ENCODE results near the gene SNX13.

DNA sequence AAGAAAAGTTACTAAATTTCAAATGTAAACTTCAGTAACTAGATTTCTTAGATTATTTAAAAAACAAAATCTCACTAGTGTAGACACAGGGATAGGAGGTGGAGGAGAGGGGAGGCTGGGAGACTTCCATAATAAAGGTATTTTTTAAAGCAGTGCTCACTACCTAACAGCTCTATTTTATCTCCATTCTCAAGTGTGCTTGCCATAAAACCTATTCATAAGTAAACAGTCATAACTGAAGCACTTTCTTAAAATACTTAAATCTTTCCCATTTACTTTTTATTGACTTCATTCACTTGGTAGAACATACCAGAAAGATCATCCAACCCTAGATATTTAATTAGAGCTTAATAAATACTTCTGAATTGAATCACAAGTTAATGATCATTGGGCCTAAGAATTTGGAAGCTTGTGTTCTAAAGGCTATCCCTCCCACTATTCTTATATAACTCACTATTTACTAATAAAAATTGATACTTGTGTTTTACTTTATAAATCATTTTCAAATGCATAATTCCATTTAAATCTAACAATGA lies 107.4 kb downstream of the SNX13 start:
- TF ChIP-seq POLR2AphosphoS5 (IDR thresholded peaks at IDR 0.05; ENCODE audit: low read depth, low read length) (no peak), TAF1 (IDR thresholded peaks at IDR 0.05; ENCODE audit: borderline replicate concordance, low read depth, low read length) (no peak), RAD21 (IDR thresholded peaks at IDR 0.05; ENCODE audit: low read length) (no peak), RXRA (IDR thresholded peaks at IDR 0.05; ENCODE audit: borderline replicate concordance, low read depth) (no peak), FOSL2 (IDR thresholded peaks at IDR 0.05; ENCODE audit: borderline replicate concordance, low read depth) (no peak), EP300 (IDR thresholded peaks at IDR 0.05; ENCODE audit: borderline replicate concordance in 1 of 2, low read depth in 1 of 2, low read length in 1 of 2) (no peak), NFIC (IDR thresholded peaks at IDR 0.05; ENCODE audit: borderline replicate concordance) (no peak)
- TF ChIP-seq, protein P1, sequence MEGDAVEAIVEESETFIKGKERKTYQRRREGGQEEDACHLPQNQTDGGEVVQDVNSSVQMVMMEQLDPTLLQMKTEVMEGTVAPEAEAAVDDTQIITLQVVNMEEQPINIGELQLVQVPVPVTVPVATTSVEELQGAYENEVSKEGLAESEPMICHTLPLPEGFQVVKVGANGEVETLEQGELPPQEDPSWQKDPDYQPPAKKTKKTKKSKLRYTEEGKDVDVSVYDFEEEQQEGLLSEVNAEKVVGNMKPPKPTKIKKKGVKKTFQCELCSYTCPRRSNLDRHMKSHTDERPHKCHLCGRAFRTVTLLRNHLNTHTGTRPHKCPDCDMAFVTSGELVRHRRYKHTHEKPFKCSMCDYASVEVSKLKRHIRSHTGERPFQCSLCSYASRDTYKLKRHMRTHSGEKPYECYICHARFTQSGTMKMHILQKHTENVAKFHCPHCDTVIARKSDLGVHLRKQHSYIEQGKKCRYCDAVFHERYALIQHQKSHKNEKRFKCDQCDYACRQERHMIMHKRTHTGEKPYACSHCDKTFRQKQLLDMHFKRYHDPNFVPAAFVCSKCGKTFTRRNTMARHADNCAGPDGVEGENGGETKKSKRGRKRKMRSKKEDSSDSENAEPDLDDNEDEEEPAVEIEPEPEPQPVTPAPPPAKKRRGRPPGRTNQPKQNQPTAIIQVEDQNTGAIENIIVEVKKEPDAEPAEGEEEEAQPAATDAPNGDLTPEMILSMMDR (IDR thresholded peaks at IDR 0.05) = no peak
- TF ChIP-seq, protein P2, sequence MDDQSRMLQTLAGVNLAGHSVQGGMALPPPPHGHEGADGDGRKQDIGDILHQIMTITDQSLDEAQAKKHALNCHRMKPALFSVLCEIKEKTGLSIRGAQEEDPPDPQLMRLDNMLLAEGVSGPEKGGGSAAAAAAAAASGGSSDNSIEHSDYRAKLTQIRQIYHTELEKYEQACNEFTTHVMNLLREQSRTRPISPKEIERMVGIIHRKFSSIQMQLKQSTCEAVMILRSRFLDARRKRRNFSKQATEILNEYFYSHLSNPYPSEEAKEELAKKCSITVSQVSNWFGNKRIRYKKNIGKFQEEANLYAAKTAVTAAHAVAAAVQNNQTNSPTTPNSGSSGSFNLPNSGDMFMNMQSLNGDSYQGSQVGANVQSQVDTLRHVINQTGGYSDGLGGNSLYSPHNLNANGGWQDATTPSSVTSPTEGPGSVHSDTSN (IDR thresholded peaks at IDR 0.05) = no peak
- TF ChIP-seq, protein P3, sequence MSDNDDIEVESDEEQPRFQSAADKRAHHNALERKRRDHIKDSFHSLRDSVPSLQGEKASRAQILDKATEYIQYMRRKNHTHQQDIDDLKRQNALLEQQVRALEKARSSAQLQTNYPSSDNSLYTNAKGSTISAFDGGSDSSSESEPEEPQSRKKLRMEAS (IDR thresholded peaks at IDR 0.05; ENCODE audit: low read depth) = no peak
- TF ChIP-seq, protein P4, sequence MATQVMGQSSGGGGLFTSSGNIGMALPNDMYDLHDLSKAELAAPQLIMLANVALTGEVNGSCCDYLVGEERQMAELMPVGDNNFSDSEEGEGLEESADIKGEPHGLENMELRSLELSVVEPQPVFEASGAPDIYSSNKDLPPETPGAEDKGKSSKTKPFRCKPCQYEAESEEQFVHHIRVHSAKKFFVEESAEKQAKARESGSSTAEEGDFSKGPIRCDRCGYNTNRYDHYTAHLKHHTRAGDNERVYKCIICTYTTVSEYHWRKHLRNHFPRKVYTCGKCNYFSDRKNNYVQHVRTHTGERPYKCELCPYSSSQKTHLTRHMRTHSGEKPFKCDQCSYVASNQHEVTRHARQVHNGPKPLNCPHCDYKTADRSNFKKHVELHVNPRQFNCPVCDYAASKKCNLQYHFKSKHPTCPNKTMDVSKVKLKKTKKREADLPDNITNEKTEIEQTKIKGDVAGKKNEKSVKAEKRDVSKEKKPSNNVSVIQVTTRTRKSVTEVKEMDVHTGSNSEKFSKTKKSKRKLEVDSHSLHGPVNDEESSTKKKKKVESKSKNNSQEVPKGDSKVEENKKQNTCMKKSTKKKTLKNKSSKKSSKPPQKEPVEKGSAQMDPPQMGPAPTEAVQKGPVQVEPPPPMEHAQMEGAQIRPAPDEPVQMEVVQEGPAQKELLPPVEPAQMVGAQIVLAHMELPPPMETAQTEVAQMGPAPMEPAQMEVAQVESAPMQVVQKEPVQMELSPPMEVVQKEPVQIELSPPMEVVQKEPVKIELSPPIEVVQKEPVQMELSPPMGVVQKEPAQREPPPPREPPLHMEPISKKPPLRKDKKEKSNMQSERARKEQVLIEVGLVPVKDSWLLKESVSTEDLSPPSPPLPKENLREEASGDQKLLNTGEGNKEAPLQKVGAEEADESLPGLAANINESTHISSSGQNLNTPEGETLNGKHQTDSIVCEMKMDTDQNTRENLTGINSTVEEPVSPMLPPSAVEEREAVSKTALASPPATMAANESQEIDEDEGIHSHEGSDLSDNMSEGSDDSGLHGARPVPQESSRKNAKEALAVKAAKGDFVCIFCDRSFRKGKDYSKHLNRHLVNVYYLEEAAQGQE (IDR thresholded peaks at IDR 0.05; ENCODE audit: low read depth, low read length) = no peak
- TF ChIP-seq, protein P5, sequence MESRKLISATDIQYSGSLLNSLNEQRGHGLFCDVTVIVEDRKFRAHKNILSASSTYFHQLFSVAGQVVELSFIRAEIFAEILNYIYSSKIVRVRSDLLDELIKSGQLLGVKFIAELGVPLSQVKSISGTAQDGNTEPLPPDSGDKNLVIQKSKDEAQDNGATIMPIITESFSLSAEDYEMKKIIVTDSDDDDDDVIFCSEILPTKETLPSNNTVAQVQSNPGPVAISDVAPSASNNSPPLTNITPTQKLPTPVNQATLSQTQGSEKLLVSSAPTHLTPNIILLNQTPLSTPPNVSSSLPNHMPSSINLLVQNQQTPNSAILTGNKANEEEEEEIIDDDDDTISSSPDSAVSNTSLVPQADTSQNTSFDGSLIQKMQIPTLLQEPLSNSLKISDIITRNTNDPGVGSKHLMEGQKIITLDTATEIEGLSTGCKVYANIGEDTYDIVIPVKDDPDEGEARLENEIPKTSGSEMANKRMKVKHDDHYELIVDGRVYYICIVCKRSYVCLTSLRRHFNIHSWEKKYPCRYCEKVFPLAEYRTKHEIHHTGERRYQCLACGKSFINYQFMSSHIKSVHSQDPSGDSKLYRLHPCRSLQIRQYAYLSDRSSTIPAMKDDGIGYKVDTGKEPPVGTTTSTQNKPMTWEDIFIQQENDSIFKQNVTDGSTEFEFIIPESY (IDR thresholded peaks at IDR 0.05; ENCODE audit: borderline replicate concordance, low read depth) = no peak
